ENCODE results near the gene ADGRD1.

DNA sequence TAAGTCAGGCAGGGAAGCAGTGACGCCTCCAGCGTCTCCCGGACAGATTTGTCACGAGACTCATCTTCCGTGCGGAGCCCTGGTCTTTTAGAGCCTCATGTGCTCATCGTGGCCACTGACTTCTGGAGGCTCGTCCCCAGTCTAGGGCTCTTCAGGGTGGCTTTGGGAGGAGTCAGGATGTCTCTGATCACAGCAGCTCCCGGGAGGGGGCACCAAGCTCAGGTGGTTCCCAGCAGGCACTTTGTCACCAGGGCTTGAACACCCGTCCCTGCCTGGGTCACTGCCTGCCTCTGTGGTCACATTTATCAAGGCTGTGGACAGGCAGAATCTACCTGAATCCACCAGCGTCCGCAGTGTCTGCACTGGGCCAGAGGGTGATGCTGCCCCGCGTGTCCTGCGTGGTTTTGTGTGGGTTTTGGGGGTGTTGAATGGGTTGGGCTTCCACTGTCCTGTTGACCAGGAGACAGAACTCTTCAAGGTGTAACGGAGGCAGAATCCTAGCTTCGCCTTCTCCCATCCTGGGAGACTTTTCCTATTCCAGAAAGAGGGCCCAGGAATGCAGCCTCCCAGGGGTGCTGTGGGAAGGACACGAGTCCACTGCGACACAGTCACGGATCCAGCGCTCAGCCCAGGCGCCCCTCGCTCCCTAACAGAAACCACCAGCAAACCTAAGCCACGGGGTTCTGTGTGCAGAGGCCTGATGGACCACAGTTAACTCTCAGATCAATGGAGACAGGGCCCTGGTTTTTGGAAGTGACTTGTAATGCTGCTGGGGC, 132.3 kb downstream of the ADGRD1 start:
- TF ChIP-seq CTCF (IDR thresholded peaks at IDR 0.05): no peak
- TF ChIP-seq POLR2A (IDR thresholded peaks at IDR 0.05): no peak
- TF ChIP-seq POLR2AphosphoS5 (IDR thresholded peaks at IDR 0.05): no peak

All from breast epithelium (tissue), 3 donors.